Stomach smooth muscle (tissue), 2 donors: ENCODE data around the gene TCFL5.
"Not testable (repeated sequence)": the region's sequence is repeated elsewhere in the genome, so short reads cannot be mapped to it uniquely, and the experiment has no call there.

ENCODE experiments used
- H3K27ac ChIP-seq: one replicate; pipeline ENCODE4 v1.7.0; 2013; ENCODE audit warnings: mild to moderate bottlenecking, low read length, inconsistent platforms
- H3K27me3 ChIP-seq, 2 donors: one replicate each; pipeline ENCODE4 v1.7.0; 2013; ENCODE audit warnings: low read length in 2 of 2; ENCODE audit not compliant: insufficient read depth in 2 of 2, control insufficient read depth in 1 of 2
- H3K36me3 ChIP-seq, 2 donors: one replicate each; pipeline ENCODE4 v1.7.0; 2013; ENCODE audit warnings: low read length in 2 of 2; ENCODE audit not compliant: control insufficient read depth in 2 of 2, insufficient read depth in 2 of 2
- H3K4me1 ChIP-seq: one replicate; pipeline ENCODE4 v1.7.0; 2013; ENCODE audit warnings: low read length; ENCODE audit not compliant: control insufficient read depth, insufficient read depth
- H3K4me3 ChIP-seq, 2 donors: one replicate each; pipeline ENCODE4 v1.7.0; 2013; ENCODE audit warnings: low read length in 2 of 2
- H3K9ac ChIP-seq, 2 donors: one replicate each; pipeline ENCODE4 v1.7.0; 2013; ENCODE audit warnings: low read length in 2 of 2, mild to moderate bottlenecking in 1 of 2
- H3K9me3 ChIP-seq, 2 donors: one replicate each; pipeline ENCODE4 v1.7.0; 2013; ENCODE audit warnings: low read length in 2 of 2; ENCODE audit not compliant: control insufficient read depth in 2 of 2
- donor health status: healthy.
- donor health status: Pancreatic carcinoma.

Gene TCFL5

GRCh38 chr20:62850333-62850974 is 11.2 kb downstream of the TCFL5 start:
- no peak overlapping the region for H3K27ac ChIP-seq
- H3K9ac ChIP-seq, result no peak overlapping the region

GRCh38 chr20:62849431-62849830 is 12.2 kb downstream of the TCFL5 start:
- Histone ChIP-seq H3K27me3 (no peaks in the 10 kb centered on the region), H3K4me1 (no peaks in the 10 kb centered on the region), H3K36me3 (peaks cover 0 to 3% of the 10 kb centered on the region in 2 donors), H3K4me3 (no peak overlapping the region), H3K9me3 (no peaks in the 10 kb centered on the region), H3K27ac (no peak overlapping the region), H3K9ac (no peak overlapping the region)

More at GRCh38 chr20:62850333-62850974, 11.2 kb downstream of the TCFL5 start:
- Histone ChIP-seq H3K36me3 (peaks cover 0 to 3% of the 10 kb centered on the region in 2 donors), H3K27me3 (no peaks in the 10 kb centered on the region), H3K4me1 (no peaks in the 10 kb centered on the region), H3K4me3 (no peak overlapping the region), H3K9me3 (no peaks in the 10 kb centered on the region)

- H3K4me3 ChIP-seq, H3K9me3 ChIP-seq, H3K27me3 ChIP-seq, H3K36me3 ChIP-seq, H3K9ac ChIP-seq, H3K27ac ChIP-seq, H3K4me1 ChIP-seq: not testable (repeated sequence)
These were observed 12.7 kb downstream of the TCFL5 start for GRCh38 chr20:62848917-62849316.

GRCh38 chr20:62846166-62846890 is 15.3 kb downstream of the TCFL5 start:
- no peaks in the 10 kb centered on the region for H3K4me1 ChIP-seq
- H3K27ac ChIP-seq, result no peak overlapping the region
- H3K27me3 ChIP-seq, result no peaks in the 10 kb centered on the region
- H3K4me3 ChIP-seq, result no peak overlapping the region
- H3K9me3 ChIP-seq, result no peaks in the 10 kb centered on the region
- H3K36me3 ChIP-seq, result no peaks in the 10 kb centered on the region
- H3K9ac ChIP-seq, result no peak overlapping the region

- Histone ChIP-seq H3K27me3 (no peaks in the 10 kb centered on the region), H3K36me3 (no peaks in the 10 kb centered on the region), H3K4me1 (no peaks in the 10 kb centered on the region), H3K9me3 (no peaks in the 10 kb centered on the region), H3K27ac (no peak overlapping the region), H3K4me3 (no peak overlapping the region), H3K9ac (no peak overlapping the region)
These were observed 16.0 kb downstream of the TCFL5 start for GRCh38 chr20:62845416-62846160.

- H3K27ac ChIP-seq, result no peak overlapping the region
- H3K4me1 ChIP-seq, result no peaks in the 10 kb centered on the region
- H3K36me3 ChIP-seq, result no peaks in the 10 kb centered on the region
- peaks cover 0 to 2% of the 10 kb centered on the region in 2 donors for H3K27me3 ChIP-seq
- H3K9me3 ChIP-seq, result no peaks in the 10 kb centered on the region
- H3K4me3 ChIP-seq, result no peak overlapping the region
- H3K9ac ChIP-seq, result no peak overlapping the region
These were observed 17.4 kb downstream of the TCFL5 start for GRCh38 chr20:62844182-62844581.

- Histone ChIP-seq H3K9ac (no peak overlapping the region), H3K4me3 (no peak overlapping the region), H3K27ac (no peak overlapping the region), H3K4me1 (no peaks in the 10 kb centered on the region), H3K9me3 (no peaks in the 10 kb centered on the region), H3K27me3 (peaks cover 0 to 2% of the 10 kb centered on the region in 2 donors), H3K36me3 (no peaks in the 10 kb centered on the region)
These were observed 18.0 kb downstream of the TCFL5 start for GRCh38 chr20:62843656-62844055.

- Histone ChIP-seq H3K4me1 (no peaks in the 10 kb centered on the region), H3K9ac (no peak overlapping the region), H3K36me3 (no peaks in the 10 kb centered on the region), H3K4me3 (no peak overlapping the region), H3K9me3 (no peaks in the 10 kb centered on the region), H3K27ac (no peak overlapping the region), H3K27me3 (peaks cover 0 to 4% of the 10 kb centered on the region in 2 donors)
These were observed 19.9 kb downstream of the TCFL5 start for GRCh38 chr20:62841705-62842212.

- Histone ChIP-seq H3K36me3 (no peaks in the 10 kb centered on the region), H3K27ac (no peak overlapping the region), H3K9me3 (no peaks in the 10 kb centered on the region), H3K4me3 (no peak overlapping the region), H3K9ac (no peak overlapping the region), H3K27me3 (peaks cover 0 to 7% of the 10 kb centered on the region in 2 donors), H3K4me1 (no peaks in the 10 kb centered on the region)
These were observed 21.1 kb downstream of the TCFL5 start for GRCh38 chr20:62840244-62841197.

GRCh38 chr20:62839816-62840215 is 21.8 kb downstream of the TCFL5 start:
- H3K27me3 ChIP-seq, result peaks cover 0 to 8% of the 10 kb centered on the region in 2 donors
- H3K27ac ChIP-seq, result no peak overlapping the region
- no peaks in the 10 kb centered on the region for H3K36me3 ChIP-seq

More at GRCh38 chr20:62839816-62840215, 21.8 kb downstream of the TCFL5 start:
- Histone ChIP-seq H3K9me3 (no peaks in the 10 kb centered on the region), H3K4me1 (no peaks in the 10 kb centered on the region), H3K9ac (no peak overlapping the region), H3K4me3 (no peak overlapping the region)
